ENCODE data around the gene ADIPOR2.

Gene ADIPOR2

DNA sequence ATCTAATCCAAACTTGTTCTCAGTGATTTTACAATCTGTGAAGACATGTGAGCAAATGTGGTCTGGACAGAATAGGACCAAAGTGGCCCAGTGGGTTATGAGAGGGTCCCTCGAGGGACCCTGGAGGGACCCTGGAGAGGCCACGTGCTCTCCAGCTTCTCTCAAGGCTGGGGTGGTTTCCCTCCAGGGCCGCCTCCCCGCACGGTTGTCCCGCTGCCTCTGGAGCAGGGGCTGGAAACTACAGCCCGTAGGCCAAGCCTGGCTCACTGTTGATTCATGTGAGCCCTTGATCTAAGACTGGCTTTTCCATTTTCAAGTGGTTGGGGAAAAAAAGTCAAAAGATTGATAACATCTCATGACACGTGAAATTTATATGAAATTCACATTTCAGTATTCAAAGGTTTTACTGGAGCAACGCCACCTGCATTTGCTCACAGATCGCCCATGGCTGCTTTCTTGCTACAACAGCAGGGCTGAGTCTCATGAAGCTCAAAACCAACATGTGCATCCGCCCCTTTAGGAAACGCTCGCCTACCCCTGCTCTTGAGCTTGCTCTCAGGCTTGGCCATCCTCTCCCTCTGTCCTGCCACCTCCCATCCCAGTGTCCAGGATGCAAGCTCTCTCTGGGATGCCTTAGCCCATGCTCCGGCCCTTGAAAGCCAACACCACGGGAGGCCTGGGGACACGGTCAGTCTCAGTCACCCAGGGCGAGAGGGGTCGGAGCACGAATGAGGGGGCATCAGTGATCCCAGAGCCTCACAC lies 117.3 kb downstream of the ADIPOR2 start:
- DNase-seq (ENCODE audit: low read depth), result no peak
- TF ChIP-seq, protein P1, sequence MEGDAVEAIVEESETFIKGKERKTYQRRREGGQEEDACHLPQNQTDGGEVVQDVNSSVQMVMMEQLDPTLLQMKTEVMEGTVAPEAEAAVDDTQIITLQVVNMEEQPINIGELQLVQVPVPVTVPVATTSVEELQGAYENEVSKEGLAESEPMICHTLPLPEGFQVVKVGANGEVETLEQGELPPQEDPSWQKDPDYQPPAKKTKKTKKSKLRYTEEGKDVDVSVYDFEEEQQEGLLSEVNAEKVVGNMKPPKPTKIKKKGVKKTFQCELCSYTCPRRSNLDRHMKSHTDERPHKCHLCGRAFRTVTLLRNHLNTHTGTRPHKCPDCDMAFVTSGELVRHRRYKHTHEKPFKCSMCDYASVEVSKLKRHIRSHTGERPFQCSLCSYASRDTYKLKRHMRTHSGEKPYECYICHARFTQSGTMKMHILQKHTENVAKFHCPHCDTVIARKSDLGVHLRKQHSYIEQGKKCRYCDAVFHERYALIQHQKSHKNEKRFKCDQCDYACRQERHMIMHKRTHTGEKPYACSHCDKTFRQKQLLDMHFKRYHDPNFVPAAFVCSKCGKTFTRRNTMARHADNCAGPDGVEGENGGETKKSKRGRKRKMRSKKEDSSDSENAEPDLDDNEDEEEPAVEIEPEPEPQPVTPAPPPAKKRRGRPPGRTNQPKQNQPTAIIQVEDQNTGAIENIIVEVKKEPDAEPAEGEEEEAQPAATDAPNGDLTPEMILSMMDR (IDR thresholded peaks at IDR 0.05; ENCODE audit: control insufficient read depth, extremely low read depth, insufficient read depth), result no peak
- no peak overlapping the region for H3K4me3 ChIP-seq (ENCODE audit: low read depth, low read length)

- TF ChIP-seq, protein P1 (IDR thresholded peaks at IDR 0.05; ENCODE audit: control insufficient read depth, extremely low read depth, insufficient read depth), result no peak
These were observed 118.1 kb downstream of the ADIPOR2 start for GRCh38 chr12:1808798-1809480.

DNA sequence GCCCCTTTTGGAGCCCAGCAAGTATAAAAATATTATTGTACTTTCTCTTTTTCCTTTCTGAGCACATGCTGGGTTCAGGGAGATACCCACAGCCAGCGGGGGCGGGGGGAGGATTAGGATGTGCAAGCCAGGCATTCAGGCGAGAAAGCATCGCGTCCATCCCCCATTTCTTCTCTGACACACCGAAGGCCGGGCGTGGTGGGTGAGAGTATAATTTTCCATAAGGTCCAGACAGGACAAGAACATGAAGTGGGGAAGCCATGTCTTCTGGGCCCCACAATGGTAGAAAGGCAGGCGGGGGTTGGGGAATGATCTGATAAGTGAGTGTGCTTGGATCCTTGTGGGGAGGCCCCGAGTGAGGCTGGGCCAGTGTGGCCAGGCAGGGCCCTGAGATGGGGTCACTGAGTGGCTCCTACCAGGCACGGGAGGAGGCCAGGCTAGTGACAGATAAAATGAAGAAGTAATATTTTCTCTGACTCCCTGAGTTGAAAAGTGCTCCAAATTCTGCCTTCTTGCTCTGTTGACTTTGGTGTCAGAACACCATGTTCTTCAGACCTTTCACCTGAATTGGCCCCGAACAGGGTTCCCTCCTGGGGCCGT lies 118.8 kb downstream of the ADIPOR2 start:
- H3K4me3 ChIP-seq (ENCODE audit: low read depth, low read length), result no peak overlapping the region
- TF ChIP-seq, protein P1 (IDR thresholded peaks at IDR 0.05; ENCODE audit: control insufficient read depth, extremely low read depth, insufficient read depth), result no peak
- DNase-seq (ENCODE audit: low read depth), result no peak

More at GRCh38 chr12:1808798-1809480, 118.1 kb downstream of the ADIPOR2 start:
- no peak overlapping the region for H3K4me3 ChIP-seq (ENCODE audit: low read depth, low read length)
- DNase-seq (ENCODE audit: low read depth), result no peak

- TF ChIP-seq, protein P1 (IDR thresholded peaks at IDR 0.05; ENCODE audit: control insufficient read depth, extremely low read depth, insufficient read depth), result no peak
- H3K4me3 ChIP-seq (ENCODE audit: low read depth, low read length), result no peak overlapping the region
- no peak for DNase-seq (ENCODE audit: low read depth)
These were observed 119.5 kb downstream of the ADIPOR2 start for GRCh38 chr12:1810201-1810930.

GRCh38 chr12:1810931-1811280 lies 120.0 kb downstream of the ADIPOR2 start:
- no peak overlapping the region for H3K4me3 ChIP-seq (ENCODE audit: low read depth, low read length)
- no peak for DNase-seq (ENCODE audit: low read depth)
- TF ChIP-seq, protein P1 (IDR thresholded peaks at IDR 0.05; ENCODE audit: control insufficient read depth, extremely low read depth, insufficient read depth), result no peak

DNA sequence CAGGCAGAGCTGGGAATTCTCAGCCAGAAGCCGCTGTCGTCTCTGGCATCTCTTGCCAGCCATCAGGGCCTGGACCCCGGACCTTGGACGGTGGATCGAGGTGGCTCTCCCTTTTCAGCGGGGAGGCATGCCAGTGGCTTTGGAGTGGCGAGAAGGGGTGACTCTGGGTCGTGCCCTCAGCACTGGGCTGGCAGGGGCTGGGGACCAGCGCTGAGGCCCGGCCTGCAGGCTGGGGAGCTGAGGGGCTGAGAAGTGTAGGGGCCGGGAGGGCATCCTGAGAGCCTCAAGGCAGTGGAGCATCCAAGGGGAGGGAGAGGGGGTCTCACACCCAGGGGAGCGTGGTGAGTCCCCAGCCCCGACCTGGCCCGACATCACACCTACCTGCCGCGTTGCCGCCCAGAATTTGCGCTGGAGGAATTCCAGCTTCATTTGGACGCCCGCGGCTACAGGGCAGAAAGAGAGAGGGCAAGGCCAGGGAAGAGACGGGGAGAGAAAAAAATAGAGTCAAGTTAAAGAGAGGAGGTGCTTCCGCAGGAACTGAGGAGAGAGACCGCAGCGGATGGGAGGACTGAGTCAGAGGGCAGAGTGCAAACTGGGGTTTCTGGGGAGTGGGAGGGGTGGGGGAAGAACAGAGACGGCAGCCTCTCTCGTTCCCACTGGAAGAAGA lies 120.5 kb downstream of the ADIPOR2 start:
- no peak overlapping the region for H3K4me3 ChIP-seq (ENCODE audit: low read depth, low read length)
- no peak for DNase-seq (ENCODE audit: low read depth)
- TF ChIP-seq, protein P1 (IDR thresholded peaks at IDR 0.05; ENCODE audit: control insufficient read depth, extremely low read depth, insufficient read depth), result no peak
